Stimulated activated CD8-positive, alpha-beta memory T cell treated with anti-CD3 and anti-CD28 coated beads, Interleukin-12 subunit alpha, Interleukin-12 subunit beta, amount 100 ng/mL, for 24 hours (primary cell): ENCODE results near the gene NCOA6.
"Not testable (repeated sequence)": the region's sequence is repeated elsewhere in the genome, so short reads cannot be mapped to it uniquely, and the experiment has no call there.

ENCODE experiments used
- DNase-seq: peaks from one replicate; pipeline ENCODE4 v3.0.0-alpha.2; 2020; ENCODE audit errors: extremely low read depth

The NCOA6 gene

GRCh38 chr20:34774886-34775285 lies 50.6 kb downstream of the NCOA6 start:
- DNase-seq, result no peak

- no peak for DNase-seq
These were observed 51.0 kb downstream of the NCOA6 start for GRCh38 chr20:34774449-34774848.

- DNase-seq, result no peak
These were observed 51.7 kb downstream of the NCOA6 start for GRCh38 chr20:34773726-34774125.

GRCh38 chr20:34772437-34772836 lies 53.0 kb downstream of the NCOA6 start:
- no peak for DNase-seq

GRCh38 chr20:34771680-34772081 lies 53.8 kb downstream of the NCOA6 start:
- no peak for DNase-seq

GRCh38 chr20:34768096-34768495 lies 57.4 kb downstream of the NCOA6 start:
- DNase-seq, result no peak

- DNase-seq, result no peak
These were observed 63.4 kb downstream of the NCOA6 start for GRCh38 chr20:34762031-34762555.

- no peak for DNase-seq
These were observed 70.1 kb downstream of the NCOA6 start for GRCh38 chr20:34755367-34755766.

- DNase-seq, result no peak
These were observed 70.8 kb downstream of the NCOA6 start for GRCh38 chr20:34754611-34755010.

- DNase-seq, result no peak
These were observed 71.6 kb downstream of the NCOA6 start for GRCh38 chr20:34753706-34754461.

- no peak for DNase-seq
These were observed 74.0 kb downstream of the NCOA6 start for GRCh38 chr20:34751453-34751852.

GRCh38 chr20:34750484-34750883 lies 75.0 kb downstream of the NCOA6 start:
- DNase-seq, result no peak

GRCh38 chr20:34748709-34749108 lies 76.7 kb downstream of the NCOA6 start:
- no peak for DNase-seq

GRCh38 chr20:34747479-34747878 lies 78.0 kb downstream of the NCOA6 start:
- no peak for DNase-seq

GRCh38 chr20:34746674-34747073 lies 78.8 kb downstream of the NCOA6 start:
- no peak for DNase-seq

- no peak for DNase-seq
These were observed 80.6 kb downstream of the NCOA6 start for GRCh38 chr20:34744847-34745246.

GRCh38 chr20:34744340-34744739 lies 81.1 kb downstream of the NCOA6 start:
- no peak for DNase-seq

- no peak for DNase-seq
These were observed 82.4 kb downstream of the NCOA6 start for GRCh38 chr20:34743039-34743438.

- no peak for DNase-seq
These were observed 89.2 kb downstream of the NCOA6 start for GRCh38 chr20:34736106-34736735.

GRCh38 chr20:34732523-34732922 lies 92.9 kb downstream of the NCOA6 start:
- no peak for DNase-seq

- DNase-seq, result no peak
These were observed 96.0 kb downstream of the NCOA6 start for GRCh38 chr20:34729416-34729815.

GRCh38 chr20:34724172-34724571 lies 101.3 kb downstream of the NCOA6 start:
- DNase-seq, result no peak

- DNase-seq, result not testable (repeated sequence)
These were observed 102.9 kb downstream of the NCOA6 start for GRCh38 chr20:34722560-34722959.
